IPS-NIHi11 (cell line): Measurements from ENCODE around the gene RTRAF.

ENCODE experiments used
- DNase-seq: peaks from one replicate; pipeline ENCODE4 v3.0.0; 2012; ENCODE audit warnings: mixed read lengths, low spot score

Gene RTRAF

GRCh38 chr14:52020866-52021717 is 31.7 kb downstream of the RTRAF start:
- no peak for DNase-seq

- no peak for DNase-seq
Measured at GRCh38 chr14:52021957-52022600, 32.7 kb downstream of the RTRAF start.

GRCh38 chr14:52023518-52023917 is 34.2 kb downstream of the RTRAF start:
- DNase-seq: no peak

GRCh38 chr14:52025310-52025709 is 36.0 kb downstream of the RTRAF start:
- no peak for DNase-seq

GRCh38 chr14:52026017-52026660 is 36.8 kb downstream of the RTRAF start:
- DNase-seq: no peak

- no peak for DNase-seq
Measured at GRCh38 chr14:52026901-52027300, 37.6 kb downstream of the RTRAF start.

- DNase-seq: no peak
Measured at GRCh38 chr14:52029881-52030280, 40.5 kb downstream of the RTRAF start.

GRCh38 chr14:52031781-52032180 is 42.4 kb downstream of the RTRAF start:
- DNase-seq: no peak

GRCh38 chr14:52032204-52032801 is 43.0 kb downstream of the RTRAF start:
- no peak for DNase-seq

- DNase-seq: no peak
Measured at GRCh38 chr14:52033101-52033642, 43.8 kb downstream of the RTRAF start.

GRCh38 chr14:52039124-52039815 is 49.9 kb downstream of the RTRAF start:
- no peak for DNase-seq

- DNase-seq: no peak
Measured at GRCh38 chr14:52040598-52040997, 51.3 kb downstream of the RTRAF start.

- no peak for DNase-seq
Measured at GRCh38 chr14:52042371-52043289, 53.3 kb downstream of the RTRAF start.

GRCh38 chr14:52043690-52044089 is 54.3 kb downstream of the RTRAF start:
- peak; percentile 78 for DNase-seq

- no peak for DNase-seq
Measured at GRCh38 chr14:52044791-52045522, 55.6 kb downstream of the RTRAF start.

GRCh38 chr14:52046376-52046917 is 57.1 kb downstream of the RTRAF start:
- DNase-seq: no peak

- no peak for DNase-seq
Measured at GRCh38 chr14:52048116-52048515, 58.8 kb downstream of the RTRAF start.

- peak; percentile 37 for DNase-seq
Measured at GRCh38 chr14:52048641-52049204, 59.4 kb downstream of the RTRAF start.

- no peak for DNase-seq
Measured at GRCh38 chr14:52049271-52049670, 59.9 kb downstream of the RTRAF start.
